GM12872 (cell line): Measurements from ENCODE around the gene LTBR.

Experiments
- CTCF ChIP-seq: IDR thresholded peaks from 3 replicates; pipeline ENCODE4 v1.5.1; 2011; ENCODE audit warnings: low read depth, mild to moderate bottlenecking, low read length, moderate library complexity; ENCODE audit not compliant: insufficient read depth

LTBR gene

DNA sequence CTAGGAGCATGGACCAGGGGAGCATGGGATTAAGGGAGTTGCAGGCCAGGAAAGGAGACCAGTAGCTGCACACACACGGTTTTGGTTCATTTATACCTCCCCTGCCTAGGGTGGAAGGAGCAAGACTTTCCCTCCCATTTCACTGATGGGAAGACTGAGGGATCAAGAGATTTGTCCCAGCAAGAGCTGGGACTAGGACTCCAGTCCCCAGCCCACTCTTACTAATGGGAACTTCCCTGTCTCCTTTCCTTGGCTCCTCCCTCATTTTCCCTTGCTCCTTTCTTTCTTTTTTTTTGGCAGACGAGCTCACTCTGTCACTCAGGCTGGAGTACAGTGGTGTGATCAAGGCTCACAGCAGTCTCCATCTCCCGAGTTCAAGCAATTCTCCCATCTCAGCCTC lies 21.6 kb upstream of the LTBR start:
- no peak for TF ChIP-seq CTCF

DNA sequence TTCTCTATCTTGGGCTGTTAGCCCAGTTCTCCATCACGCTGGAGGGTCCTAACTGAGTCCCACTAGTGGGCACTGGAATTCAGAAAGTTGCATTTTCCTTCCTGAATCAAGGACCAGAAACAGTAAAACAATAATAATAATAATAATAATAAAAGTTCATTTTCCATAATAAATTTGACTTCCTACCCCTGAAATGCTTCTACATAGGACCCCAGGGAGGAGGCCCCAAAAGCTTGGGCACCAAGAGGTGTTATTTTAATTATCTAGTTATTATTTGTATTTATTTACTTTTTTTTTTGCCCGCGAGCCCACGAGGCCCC lies 21.0 kb upstream of the LTBR start:
- TF ChIP-seq CTCF = no peak

GRCh38 chr12:6363330-6364043 lies 20.5 kb upstream of the LTBR start:
- no peak for TF ChIP-seq CTCF

GRCh38 chr12:6364044-6364374 lies 20.0 kb upstream of the LTBR start:
- no peak for TF ChIP-seq CTCF

DNA sequence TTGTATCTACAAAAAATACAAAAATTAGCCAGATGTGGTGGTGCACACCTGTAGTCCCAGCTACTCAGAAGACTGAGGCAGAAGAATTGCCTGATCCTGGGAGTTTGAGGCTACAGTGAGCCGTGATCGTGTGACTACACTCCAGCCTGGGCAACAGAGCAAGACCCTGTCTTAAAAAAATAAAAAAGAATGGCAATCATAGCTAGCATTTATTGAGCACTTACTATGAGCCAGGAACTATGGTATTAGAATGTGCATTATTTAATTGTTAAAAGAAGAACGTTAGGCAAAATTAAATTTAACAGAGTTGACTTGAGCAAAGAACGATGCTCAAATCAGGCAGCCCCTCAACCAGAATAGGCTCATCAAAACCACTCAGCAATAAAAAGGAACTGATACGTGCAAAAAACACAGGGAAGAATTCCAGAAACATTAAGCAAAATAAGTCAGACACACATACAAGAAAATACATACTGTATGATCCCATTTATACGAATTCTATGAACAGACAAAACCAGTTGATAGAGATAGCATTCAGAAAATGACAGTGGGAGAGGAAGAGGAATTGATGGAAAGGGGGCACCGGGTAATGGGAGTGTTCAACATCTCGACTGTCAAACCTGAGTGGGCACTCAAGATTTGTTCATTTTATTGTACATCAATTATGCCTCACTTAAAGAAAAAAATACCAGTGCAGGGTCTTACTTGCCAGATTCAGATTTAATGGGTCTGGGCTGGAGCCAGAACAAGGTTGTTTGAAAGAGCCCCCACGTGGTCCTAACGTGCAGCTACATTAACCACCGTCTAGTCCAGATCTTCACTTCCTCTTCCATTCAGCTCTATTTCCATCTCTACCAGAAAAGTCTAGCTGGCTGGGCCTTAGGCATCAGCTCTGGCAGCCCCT lies 16.6 kb upstream of the LTBR start:
- TF ChIP-seq CTCF = peak; percentile 59

- TF ChIP-seq CTCF = no peak
These were observed 15.7 kb upstream of the LTBR start for GRCh38 chr12:6367969-6368892.

- no peak for TF ChIP-seq CTCF
These were observed 14.9 kb upstream of the LTBR start for GRCh38 chr12:6368906-6369525.
